SK-N-SH treated with all-trans-retinoic acid at 6 μM for 48 hours (cell line): ENCODE data around the gene ADORA1.

Source experiments
- ATAC-seq: fragments of 200-7000 bp; cut with Tn5 transposase; 3 replicates; pipeline ENCODE4 v1.9.1; 2020; ENCODE audit warnings: mild to moderate bottlenecking, moderate library complexity
- ARNTL ChIP-seq: fragments of 450-650 bp; formaldehyde crosslinking; IDR thresholded peaks from 2 replicates; pipeline ENCODE4 v1.5.0; 2020; ENCODE audit warnings: low read depth, mild to moderate bottlenecking, moderate library complexity, borderline replicate concordance
- BACH2 ChIP-seq: fragments of 250-450 bp; sonication (Bioruptor Pico); IDR thresholded peaks from 2 replicates; pipeline ENCODE4 v1.9.0; 2021; ENCODE audit warnings: mild to moderate bottlenecking, borderline replicate concordance
- CREB5 ChIP-seq: fragments of 250-450 bp; sonication (Bioruptor Pico); IDR thresholded peaks from 2 replicates; pipeline ENCODE4 v1.5.1; 2020; ENCODE audit warnings: low read depth, mild to moderate bottlenecking, moderate library complexity
- CSDC2 ChIP-seq: fragments of 250-450 bp; sonication (Bioruptor Pico); IDR thresholded peaks from 2 replicates; pipeline ENCODE4 v1.5.0; 2020; ENCODE audit warnings: mild to moderate bottlenecking, moderate library complexity
- GLIS3 ChIP-seq: fragments of 250-450 bp; sonication (Bioruptor Pico); IDR thresholded peaks from 2 replicates; pipeline ENCODE4 v1.5.0; 2020; ENCODE audit warnings: mild to moderate bottlenecking, moderate library complexity
- ISL1 ChIP-seq: fragments of 250-450 bp; sonication (Bioruptor Pico); IDR thresholded peaks from 2 replicates; pipeline ENCODE4 v2.1.2; 2022; ENCODE audit warnings: mild to moderate bottlenecking, moderate library complexity
- POU6F1 ChIP-seq: fragments of 250-450 bp; sonication (Bioruptor Pico); IDR thresholded peaks from 2 replicates; pipeline ENCODE4 v1.8.0; 2021; ENCODE audit warnings: low read depth, mild to moderate bottlenecking, moderate library complexity, borderline replicate concordance
- PPARA ChIP-seq: fragments of 250-450 bp; sonication (Bioruptor Pico); IDR thresholded peaks from 2 replicates; pipeline ENCODE4 v1.5.0; 2020; ENCODE audit warnings: mild to moderate bottlenecking, borderline replicate concordance
- RARB ChIP-seq: fragments of 250-450 bp; sonication (Bioruptor Pico); IDR thresholded peaks from 2 replicates; pipeline ENCODE4 v1.8.0; 2021; ENCODE audit warnings: mild to moderate bottlenecking, moderate library complexity
- SNAI2 ChIP-seq: fragments of 250-450 bp; sonication (Bioruptor Pico); IDR thresholded peaks from 2 replicates; pipeline ENCODE4 v1.5.0; 2020; ENCODE audit warnings: mild to moderate bottlenecking, moderate library complexity
- TCF4 ChIP-seq: fragments of 250-450 bp; sonication (Bioruptor Pico); IDR thresholded peaks from 2 replicates; pipeline ENCODE4 v1.8.0; 2021; ENCODE audit warnings: mild to moderate bottlenecking, moderate library complexity, borderline replicate concordance
- TOX ChIP-seq: fragments of 250-450 bp; sonication (Bioruptor Pico); IDR thresholded peaks from 2 replicates; pipeline ENCODE4 v1.8.0; 2021; ENCODE audit warnings: mild to moderate bottlenecking, moderate library complexity, borderline replicate concordance
- ZC3H10 ChIP-seq: fragments of 250-450 bp; sonication (Bioruptor Pico); IDR thresholded peaks from 2 replicates; pipeline ENCODE4 v1.5.1; 2021; ENCODE audit warnings: mild to moderate bottlenecking, moderate library complexity
- ZFP3 ChIP-seq: fragments of 250-450 bp; sonication (Bioruptor Pico); IDR thresholded peaks from 2 replicates; pipeline ENCODE4 v1.5.0; 2020; ENCODE audit warnings: mild to moderate bottlenecking, moderate library complexity
- ZFP30 ChIP-seq: fragments of 450-650 bp; formaldehyde crosslinking; IDR thresholded peaks from 2 replicates; pipeline ENCODE4 v1.5.0; 2022; ENCODE audit warnings: mild to moderate bottlenecking, moderate library complexity
- ZNF565 ChIP-seq: fragments of 450-650 bp; formaldehyde crosslinking; conservative IDR thresholded peaks from 2 replicates; pipeline ENCODE4 v1.5.0; 2020; ENCODE audit warnings: low read depth, mild to moderate bottlenecking, moderate library complexity
- ZNF70 ChIP-seq: fragments of 450-650 bp; formaldehyde crosslinking; IDR thresholded peaks from 2 replicates; pipeline ENCODE4 v1.5.0; 2020; ENCODE audit warnings: mild to moderate bottlenecking, moderate library complexity
- ZNF8 ChIP-seq: fragments of 450-650 bp; formaldehyde crosslinking; IDR thresholded peaks from 2 replicates; pipeline ENCODE4 v1.5.0; 2020; ENCODE audit warnings: mild to moderate bottlenecking, moderate library complexity
- TF ChIP-seq, protein P1 (sequence below): fragments of 250-450 bp; sonication (Bioruptor Pico); IDR thresholded peaks from 2 replicates; pipeline ENCODE4 v1.5.1; 2021; ENCODE audit warnings: mild to moderate bottlenecking, moderate library complexity
- TF ChIP-seq, protein P2 (sequence below): fragments of 250-450 bp; sonication (Bioruptor Pico); IDR thresholded peaks from 2 replicates; pipeline ENCODE4 v1.5.0; 2020; ENCODE audit warnings: mild to moderate bottlenecking, moderate library complexity
- TF ChIP-seq, protein P3 (sequence below): fragments of 250-450 bp; sonication (Bioruptor Pico); IDR thresholded peaks from 2 replicates; pipeline ENCODE4 v1.8.0; 2020; ENCODE audit warnings: mild to moderate bottlenecking, moderate library complexity, borderline replicate concordance

The ADORA1 gene

GRCh38 chr1:203144661-203145060 is 17.1 kb downstream of the ADORA1 start:
- TF ChIP-seq SNAI2 (CRISPR knock-in tag) (no peak), ZFP3 (no peak), RARB (no peak), ZFP30 (CRISPR knock-in tag) (no peak), ZNF565 (CRISPR knock-in tag) (no peak)
- TF ChIP-seq, protein P1, sequence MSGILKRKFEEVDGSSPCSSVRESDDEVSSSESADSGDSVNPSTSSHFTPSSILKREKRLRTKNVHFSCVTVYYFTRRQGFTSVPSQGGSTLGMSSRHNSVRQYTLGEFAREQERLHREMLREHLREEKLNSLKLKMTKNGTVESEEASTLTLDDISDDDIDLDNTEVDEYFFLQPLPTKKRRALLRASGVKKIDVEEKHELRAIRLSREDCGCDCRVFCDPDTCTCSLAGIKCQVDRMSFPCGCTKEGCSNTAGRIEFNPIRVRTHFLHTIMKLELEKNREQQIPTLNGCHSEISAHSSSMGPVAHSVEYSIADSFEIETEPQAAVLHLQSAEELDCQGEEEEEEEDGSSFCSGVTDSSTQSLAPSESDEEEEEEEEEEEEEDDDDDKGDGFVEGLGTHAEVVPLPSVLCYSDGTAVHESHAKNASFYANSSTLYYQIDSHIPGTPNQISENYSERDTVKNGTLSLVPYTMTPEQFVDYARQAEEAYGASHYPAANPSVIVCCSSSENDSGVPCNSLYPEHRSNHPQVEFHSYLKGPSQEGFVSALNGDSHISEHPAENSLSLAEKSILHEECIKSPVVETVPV (CRISPR knock-in tag), result no peak
- TF ChIP-seq, protein P2, sequence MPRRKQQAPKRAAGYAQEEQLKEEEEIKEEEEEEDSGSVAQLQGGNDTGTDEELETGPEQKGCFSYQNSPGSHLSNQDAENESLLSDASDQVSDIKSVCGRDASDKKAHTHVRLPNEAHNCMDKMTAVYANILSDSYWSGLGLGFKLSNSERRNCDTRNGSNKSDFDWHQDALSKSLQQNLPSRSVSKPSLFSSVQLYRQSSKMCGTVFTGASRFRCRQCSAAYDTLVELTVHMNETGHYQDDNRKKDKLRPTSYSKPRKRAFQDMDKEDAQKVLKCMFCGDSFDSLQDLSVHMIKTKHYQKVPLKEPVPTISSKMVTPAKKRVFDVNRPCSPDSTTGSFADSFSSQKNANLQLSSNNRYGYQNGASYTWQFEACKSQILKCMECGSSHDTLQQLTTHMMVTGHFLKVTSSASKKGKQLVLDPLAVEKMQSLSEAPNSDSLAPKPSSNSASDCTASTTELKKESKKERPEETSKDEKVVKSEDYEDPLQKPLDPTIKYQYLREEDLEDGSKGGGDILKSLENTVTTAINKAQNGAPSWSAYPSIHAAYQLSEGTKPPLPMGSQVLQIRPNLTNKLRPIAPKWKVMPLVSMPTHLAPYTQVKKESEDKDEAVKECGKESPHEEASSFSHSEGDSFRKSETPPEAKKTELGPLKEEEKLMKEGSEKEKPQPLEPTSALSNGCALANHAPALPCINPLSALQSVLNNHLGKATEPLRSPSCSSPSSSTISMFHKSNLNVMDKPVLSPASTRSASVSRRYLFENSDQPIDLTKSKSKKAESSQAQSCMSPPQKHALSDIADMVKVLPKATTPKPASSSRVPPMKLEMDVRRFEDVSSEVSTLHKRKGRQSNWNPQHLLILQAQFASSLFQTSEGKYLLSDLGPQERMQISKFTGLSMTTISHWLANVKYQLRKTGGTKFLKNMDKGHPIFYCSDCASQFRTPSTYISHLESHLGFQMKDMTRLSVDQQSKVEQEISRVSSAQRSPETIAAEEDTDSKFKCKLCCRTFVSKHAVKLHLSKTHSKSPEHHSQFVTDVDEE (CRISPR knock-in tag), result no peak
- peak; percentile 25; the same call in 2 of the 3 replicates for ATAC-seq

DNA sequence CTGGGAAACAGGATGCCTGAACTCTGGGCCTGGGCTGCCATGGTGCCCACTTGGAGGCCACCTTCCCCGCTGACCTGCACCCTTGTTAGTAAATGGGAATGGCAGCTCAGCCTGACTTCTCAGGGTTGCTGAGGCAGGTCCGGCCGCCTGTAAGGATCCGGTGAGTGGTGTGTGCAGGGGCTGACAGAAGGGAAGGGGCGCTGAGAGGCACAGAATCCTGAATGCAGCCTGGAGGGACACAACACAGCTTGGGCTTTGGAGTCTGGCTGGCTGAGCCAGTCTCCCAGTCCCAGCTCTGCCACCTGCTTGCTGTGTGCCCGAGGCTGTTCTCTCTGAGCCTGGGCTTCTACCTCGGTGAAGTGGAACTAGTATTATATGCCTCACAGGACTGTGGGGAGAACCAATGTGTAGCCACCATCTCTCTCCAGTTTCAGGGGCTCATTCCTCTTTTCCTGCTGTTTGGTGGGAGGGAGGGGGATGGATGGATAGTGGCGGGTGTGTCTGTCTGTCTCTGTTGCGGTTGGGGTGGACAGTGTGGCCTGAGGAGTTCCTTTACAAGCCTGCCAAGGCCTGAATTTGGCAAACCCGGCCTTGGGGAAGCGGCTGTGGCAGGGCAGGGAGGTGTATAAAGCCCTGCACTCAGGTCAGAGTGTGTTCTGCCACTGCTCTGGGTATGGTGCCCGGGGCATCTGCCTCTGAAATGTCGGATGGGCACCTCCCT is 18.0 kb downstream of the ADORA1 start:
- TF ChIP-seq ZFP3 (no peak), ZNF565 (CRISPR knock-in tag) (no peak), POU6F1 (CRISPR knock-in tag) (no peak), ISL1 (CRISPR knock-in tag) (no peak), ZNF70 (CRISPR knock-in tag) (no peak), SNAI2 (CRISPR knock-in tag) (no peak), GLIS3 (no peak), CREB5 (CRISPR knock-in tag) (no peak), ARNTL (CRISPR knock-in tag) (no peak), CSDC2 (CRISPR knock-in tag) (no peak), ZC3H10 (CRISPR knock-in tag) (no peak), ZNF8 (CRISPR knock-in tag) (no peak), ZFP30 (CRISPR knock-in tag) (no peak), TCF4 (CRISPR knock-in tag) (no peak), TOX (CRISPR knock-in tag) (no peak), RARB (no peak), PPARA (no peak), BACH2 (no peak)
- TF ChIP-seq, protein P3, sequence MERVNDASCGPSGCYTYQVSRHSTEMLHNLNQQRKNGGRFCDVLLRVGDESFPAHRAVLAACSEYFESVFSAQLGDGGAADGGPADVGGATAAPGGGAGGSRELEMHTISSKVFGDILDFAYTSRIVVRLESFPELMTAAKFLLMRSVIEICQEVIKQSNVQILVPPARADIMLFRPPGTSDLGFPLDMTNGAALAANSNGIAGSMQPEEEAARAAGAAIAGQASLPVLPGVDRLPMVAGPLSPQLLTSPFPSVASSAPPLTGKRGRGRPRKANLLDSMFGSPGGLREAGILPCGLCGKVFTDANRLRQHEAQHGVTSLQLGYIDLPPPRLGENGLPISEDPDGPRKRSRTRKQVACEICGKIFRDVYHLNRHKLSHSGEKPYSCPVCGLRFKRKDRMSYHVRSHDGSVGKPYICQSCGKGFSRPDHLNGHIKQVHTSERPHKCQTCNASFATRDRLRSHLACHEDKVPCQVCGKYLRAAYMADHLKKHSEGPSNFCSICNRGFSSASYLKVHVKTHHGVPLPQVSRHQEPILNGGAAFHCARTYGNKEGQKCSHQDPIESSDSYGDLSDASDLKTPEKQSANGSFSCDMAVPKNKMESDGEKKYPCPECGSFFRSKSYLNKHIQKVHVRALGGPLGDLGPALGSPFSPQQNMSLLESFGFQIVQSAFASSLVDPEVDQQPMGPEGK, result no peak
- TF ChIP-seq, protein P2 (CRISPR knock-in tag), result no peak
- TF ChIP-seq, all 23 proteins: peak for 0
- ATAC-seq, result peak; percentile 7; the same call in 2 of the 3 replicates
